Measurements from ENCODE around the gene PTPDC1. TPM values are rescaled to one million over a fixed set of nuclear protein-coding genes. Genes with fewer than 3 reads are reported as not detected.

PTPDC1 gene
- total RNA-seq, 1 donor = 3.9 TPM

GRCh38 chr9:94145640-94146039, 61.4 kb downstream of the PTPDC1 start:
- no peak overlapping the region for H3K4me3 ChIP-seq (ENCODE audit: low read length)
- H3K27me3 ChIP-seq (ENCODE audit: insufficient read depth, low read length) = no peaks in the 10 kb centered on the region
- H3K4me1 ChIP-seq (ENCODE audit: insufficient read depth, low read length) = no peaks in the 10 kb centered on the region
- H3K9me3 ChIP-seq (ENCODE audit: low read depth, low read length) = no peaks in the 10 kb centered on the region

GRCh38 chr9:94147776-94148175, 63.5 kb downstream of the PTPDC1 start:
- Histone ChIP-seq H3K27me3 (ENCODE audit: insufficient read depth, low read length) (no peaks in the 10 kb centered on the region), H3K4me3 (ENCODE audit: low read length) (no peak overlapping the region), H3K9me3 (ENCODE audit: low read depth, low read length) (no peaks in the 10 kb centered on the region), H3K4me1 (ENCODE audit: insufficient read depth, low read length) (no peaks in the 10 kb centered on the region)

- no peaks in the 10 kb centered on the region for H3K27me3 ChIP-seq (ENCODE audit: insufficient read depth, low read length)
- H3K4me1 ChIP-seq (ENCODE audit: insufficient read depth, low read length) = peaks cover under 1% of the 10 kb centered on the region
- H3K4me3 ChIP-seq (ENCODE audit: low read length) = no peak overlapping the region
- no peaks in the 10 kb centered on the region for H3K9me3 ChIP-seq (ENCODE audit: low read depth, low read length)
Observed at GRCh38 chr9:94148419-94148818, 64.2 kb downstream of the PTPDC1 start.

GRCh38 chr9:94149696-94150095, 65.4 kb downstream of the PTPDC1 start:
- no peak overlapping the region for H3K4me3 ChIP-seq (ENCODE audit: low read length)
- peaks cover 11% of the 10 kb centered on the region for H3K4me1 ChIP-seq (ENCODE audit: insufficient read depth, low read length)
- H3K9me3 ChIP-seq (ENCODE audit: low read depth, low read length) = no peaks in the 10 kb centered on the region
- H3K27me3 ChIP-seq (ENCODE audit: insufficient read depth, low read length) = no peaks in the 10 kb centered on the region

GRCh38 chr9:94150279-94150828, 66.1 kb downstream of the PTPDC1 start:
- Histone ChIP-seq H3K4me3 (ENCODE audit: low read length) (no peak overlapping the region), H3K4me1 (ENCODE audit: insufficient read depth, low read length) (peaks cover 11% of the 10 kb centered on the region), H3K27me3 (ENCODE audit: insufficient read depth, low read length) (no peaks in the 10 kb centered on the region), H3K9me3 (ENCODE audit: low read depth, low read length) (no peaks in the 10 kb centered on the region)

GRCh38 chr9:94150890-94151650, 66.8 kb downstream of the PTPDC1 start:
- peaks cover 16% of the 10 kb centered on the region for H3K4me1 ChIP-seq (ENCODE audit: insufficient read depth, low read length)
- H3K9me3 ChIP-seq (ENCODE audit: low read depth, low read length) = no peaks in the 10 kb centered on the region
- no peaks in the 10 kb centered on the region for H3K27me3 ChIP-seq (ENCODE audit: insufficient read depth, low read length)
- no peak overlapping the region for H3K4me3 ChIP-seq (ENCODE audit: low read length)

- Histone ChIP-seq H3K4me1 (ENCODE audit: insufficient read depth, low read length) (peaks cover 31% of the 10 kb centered on the region), H3K9me3 (ENCODE audit: low read depth, low read length) (no peaks in the 10 kb centered on the region), H3K4me3 (ENCODE audit: low read length) (no peak overlapping the region), H3K27me3 (ENCODE audit: insufficient read depth, low read length) (no peaks in the 10 kb centered on the region)
Observed at GRCh38 chr9:94153905-94154304, 69.6 kb downstream of the PTPDC1 start.

- Histone ChIP-seq H3K4me3 (ENCODE audit: low read length) (no peak overlapping the region), H3K4me1 (ENCODE audit: insufficient read depth, low read length) (peaks cover 31% of the 10 kb centered on the region), H3K27me3 (ENCODE audit: insufficient read depth, low read length) (no peaks in the 10 kb centered on the region)
Observed at GRCh38 chr9:94156348-94157049, 72.2 kb downstream of the PTPDC1 start.

GRCh38 chr9:94157050-94157801, 73.0 kb downstream of the PTPDC1 start:
- Histone ChIP-seq H3K4me1 (ENCODE audit: insufficient read depth, low read length) (peaks cover 31% of the 10 kb centered on the region), H3K27me3 (ENCODE audit: insufficient read depth, low read length) (no peaks in the 10 kb centered on the region), H3K4me3 (ENCODE audit: low read length) (no peak overlapping the region), H3K9me3 (ENCODE audit: low read depth, low read length) (no peaks in the 10 kb centered on the region)

More at GRCh38 chr9:94156348-94157049, 72.2 kb downstream of the PTPDC1 start:
- no peaks in the 10 kb centered on the region for H3K9me3 ChIP-seq (ENCODE audit: low read depth, low read length)

Other genes starting within 250 kb of the PTPDC1 start
- gene BARX1, start 129.1 kb upstream of the PTPDC1 start, total RNA-seq = not detected
- 6.4 TPM for gene ZNF169, start 174.8 kb downstream of the PTPDC1 start, total RNA-seq
- gene NUTM2F, start 244.2 kb downstream of the PTPDC1 start, total RNA-seq = not detected